Measurements from ENCODE around the gene MYH16. TPM values are rescaled to one million over a fixed set of nuclear protein-coding genes. Genes with fewer than 3 reads are reported as not detected.
"Not testable (repeated sequence)": the region's sequence is repeated elsewhere in the genome, so short reads cannot be mapped to it uniquely, and the experiment has no call there.

The MYH16 gene
- total and polyA plus RNA-seq, 2 donors (not counting 1 experiment from before 2014, with no cell fraction given): not detected

DNA sequence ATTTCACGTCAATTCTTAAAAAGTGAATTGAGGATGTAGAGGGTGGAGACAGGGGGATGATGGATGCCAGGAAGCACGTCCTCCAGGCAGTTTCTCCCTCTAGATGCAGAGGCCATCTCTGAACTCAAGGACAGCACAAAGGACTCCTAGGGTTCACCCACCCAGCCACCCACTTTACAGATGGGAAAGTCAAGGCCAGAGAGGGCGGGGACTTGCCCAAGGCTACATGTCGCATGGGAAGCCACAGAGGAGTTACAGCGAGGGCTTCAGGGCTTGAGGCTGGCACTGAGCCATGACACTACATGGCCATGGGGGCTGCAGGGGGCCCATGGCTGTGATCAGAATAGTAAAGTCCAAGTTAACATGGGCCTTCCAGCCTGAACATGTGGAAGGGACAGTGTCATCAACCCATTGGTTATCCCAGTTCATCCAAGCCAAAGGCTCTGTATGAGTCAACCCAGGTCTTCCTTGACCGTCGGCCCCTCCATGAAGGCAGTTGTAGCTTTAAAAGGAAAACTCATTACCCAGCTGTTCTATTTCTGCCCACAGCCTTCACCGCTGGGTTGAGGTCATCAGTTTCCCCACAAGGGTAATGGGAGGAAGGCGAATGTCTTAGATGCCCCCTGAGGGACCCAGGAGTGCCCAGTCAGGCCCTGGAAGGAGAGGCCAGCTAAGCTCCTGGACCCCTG, 40.4 kb upstream of the MYH16 start:
- Mint-ChIP-seq H3K27me3 (peaks cover 5% of the 10 kb centered on the region), H3K4me1 (no peaks in the 10 kb centered on the region), H3K4me3 (no peak overlapping the region), H3K27ac (no peak overlapping the region), H3K9me3 (ENCODE audit: insufficient read depth) (no peaks in the 10 kb centered on the region)
- 89% methylated on average over 4 of the region's 9 CpGs for WGBS (ENCODE audit: insufficient coverage)
- Histone ChIP-seq H3K4me1 (ENCODE audit: control insufficient read depth in 2 of 2, insufficient read depth in 2 of 2, low read length in 2 of 2) (no peaks in the 10 kb centered on the region), H2AFZ (ENCODE audit: insufficient read depth, low read depth, low read length, poor library complexity, severe bottlenecking) (no peak overlapping the region), H3K9ac (ENCODE audit: low read length) (no peak overlapping the region), H3K4me2 (replicated peaks; ENCODE audit: low read depth, low read length, poor library complexity, severe bottlenecking) (no peak overlapping the region), H3K27me3 (replicated peaks in 1 of 4; ENCODE audit: control extremely low read depth in 1 of 4, control insufficient read depth in 3 of 4, insufficient read depth in 4 of 4, low read length in 3 of 4) (no peaks in the 10 kb centered on the region), H3K36me3 (replicated peaks in 1 of 2; ENCODE audit: control extremely low read depth in 1 of 2, control insufficient read depth in 1 of 2, extremely low read depth in 1 of 2, insufficient read depth in 2 of 2, low read length in 1 of 2) (no peaks in the 10 kb centered on the region), H3K4me3 (ENCODE audit: control extremely low read depth in 1 of 5, extremely low read depth in 1 of 5, insufficient read depth in 1 of 5, low read depth in 2 of 5, low read length in 4 of 5) (no peak overlapping the region), H3K27ac (ENCODE audit: low read length in 2 of 2) (no peak overlapping the region), H3K9me3 (ENCODE audit: control extremely low read depth in 1 of 3, control insufficient read depth in 2 of 3, insufficient read depth in 1 of 3, low read length in 2 of 3) (no peaks in the 10 kb centered on the region), H3K79me2 (ENCODE audit: control insufficient read depth, insufficient read depth, low read length) (no peaks in the 10 kb centered on the region), H4K20me1 (ENCODE audit: control insufficient read depth, insufficient read depth, low read length, poor library complexity, severe bottlenecking) (no peaks in the 10 kb centered on the region)
- ATAC-seq (ENCODE audit: low read depth) (no peak), DNase-seq (no peak)
- TF ChIP-seq, protein P1, sequence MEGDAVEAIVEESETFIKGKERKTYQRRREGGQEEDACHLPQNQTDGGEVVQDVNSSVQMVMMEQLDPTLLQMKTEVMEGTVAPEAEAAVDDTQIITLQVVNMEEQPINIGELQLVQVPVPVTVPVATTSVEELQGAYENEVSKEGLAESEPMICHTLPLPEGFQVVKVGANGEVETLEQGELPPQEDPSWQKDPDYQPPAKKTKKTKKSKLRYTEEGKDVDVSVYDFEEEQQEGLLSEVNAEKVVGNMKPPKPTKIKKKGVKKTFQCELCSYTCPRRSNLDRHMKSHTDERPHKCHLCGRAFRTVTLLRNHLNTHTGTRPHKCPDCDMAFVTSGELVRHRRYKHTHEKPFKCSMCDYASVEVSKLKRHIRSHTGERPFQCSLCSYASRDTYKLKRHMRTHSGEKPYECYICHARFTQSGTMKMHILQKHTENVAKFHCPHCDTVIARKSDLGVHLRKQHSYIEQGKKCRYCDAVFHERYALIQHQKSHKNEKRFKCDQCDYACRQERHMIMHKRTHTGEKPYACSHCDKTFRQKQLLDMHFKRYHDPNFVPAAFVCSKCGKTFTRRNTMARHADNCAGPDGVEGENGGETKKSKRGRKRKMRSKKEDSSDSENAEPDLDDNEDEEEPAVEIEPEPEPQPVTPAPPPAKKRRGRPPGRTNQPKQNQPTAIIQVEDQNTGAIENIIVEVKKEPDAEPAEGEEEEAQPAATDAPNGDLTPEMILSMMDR (IDR thresholded peaks at IDR 0.05): no peak
- TF ChIP-seq EZH2 (IDR thresholded peaks at IDR 0.05; ENCODE audit: borderline replicate concordance, insufficient read depth, low read depth, low read length, poor library complexity, severe bottlenecking): no peak
- ChIA-PET POLR2A (no interaction called here), CTCF (no interaction called here)
- intact Hi-C loops (cut with micrococcal nuclease): no loop called here

DNA sequence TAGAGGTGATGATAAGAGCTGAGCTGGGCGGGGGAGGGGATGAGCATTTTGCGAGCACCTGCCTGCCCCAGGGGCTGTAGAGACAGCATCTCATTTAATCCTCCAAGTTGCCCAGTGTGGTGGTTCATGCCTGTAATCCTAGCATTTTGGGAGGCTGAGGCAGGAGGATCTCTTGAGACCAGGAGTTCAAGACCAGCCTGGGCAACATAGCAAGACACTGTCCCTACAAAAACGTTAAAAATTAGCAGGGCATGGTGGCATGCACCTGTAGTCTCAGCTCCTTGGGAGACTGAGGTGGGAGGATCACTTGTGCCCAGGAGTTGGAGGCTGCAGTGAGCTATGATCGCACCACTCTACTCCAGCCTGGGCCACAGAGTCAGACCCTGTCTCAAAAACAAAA, 39.7 kb upstream of the MYH16 start:
- H3K4me1 Mint-ChIP-seq; H3K27ac ChIP-seq (ENCODE audit: low read length in 2 of 2); H3K27me3 Mint-ChIP-seq; H4K20me1 ChIP-seq (ENCODE audit: control insufficient read depth, insufficient read depth, low read length, poor library complexity, severe bottlenecking); CTCF ChIA-PET; DNase-seq; H3K4me1 ChIP-seq (ENCODE audit: control insufficient read depth in 2 of 2, insufficient read depth in 2 of 2, low read length in 2 of 2); H3K9ac ChIP-seq (ENCODE audit: low read length); H3K27me3 ChIP-seq (replicated peaks in 1 of 4; ENCODE audit: control extremely low read depth in 1 of 4, control insufficient read depth in 3 of 4, insufficient read depth in 4 of 4, low read length in 3 of 4); intact Hi-C loops (cut with micrococcal nuclease); H3K4me3 ChIP-seq (ENCODE audit: control extremely low read depth in 1 of 5, extremely low read depth in 1 of 5, insufficient read depth in 1 of 5, low read depth in 2 of 5, low read length in 4 of 5); H3K79me2 ChIP-seq (ENCODE audit: control insufficient read depth, insufficient read depth, low read length); POLR2A ChIA-PET; H3K27ac Mint-ChIP-seq; H3K4me3 Mint-ChIP-seq; H3K36me3 ChIP-seq (replicated peaks in 1 of 2; ENCODE audit: control extremely low read depth in 1 of 2, control insufficient read depth in 1 of 2, extremely low read depth in 1 of 2, insufficient read depth in 2 of 2, low read length in 1 of 2); H3K4me2 ChIP-seq (replicated peaks; ENCODE audit: low read depth, low read length, poor library complexity, severe bottlenecking); H2AFZ ChIP-seq (ENCODE audit: insufficient read depth, low read depth, low read length, poor library complexity, severe bottlenecking); ATAC-seq (ENCODE audit: low read depth); H3K9me3 ChIP-seq (ENCODE audit: control extremely low read depth in 1 of 3, control insufficient read depth in 2 of 3, insufficient read depth in 1 of 3, low read length in 2 of 3); H3K9me3 Mint-ChIP-seq (ENCODE audit: insufficient read depth): not testable (repeated sequence)
- WGBS (ENCODE audit: insufficient coverage): 87% methylated on average over 3 of the region's 4 CpGs

Measured in B cell (primary cell).